Endothelial cell of hepatic sinusoid (primary cell): ENCODE results near the gene ZNF574.

Experiments
- in situ Hi-C: cut with HindIII; loops from 2 replicates; pipeline ENCODE4 v1.10.0; 2017; ENCODE audit warnings: low sequenced_read_pairs

The ZNF574 gene

DNA sequence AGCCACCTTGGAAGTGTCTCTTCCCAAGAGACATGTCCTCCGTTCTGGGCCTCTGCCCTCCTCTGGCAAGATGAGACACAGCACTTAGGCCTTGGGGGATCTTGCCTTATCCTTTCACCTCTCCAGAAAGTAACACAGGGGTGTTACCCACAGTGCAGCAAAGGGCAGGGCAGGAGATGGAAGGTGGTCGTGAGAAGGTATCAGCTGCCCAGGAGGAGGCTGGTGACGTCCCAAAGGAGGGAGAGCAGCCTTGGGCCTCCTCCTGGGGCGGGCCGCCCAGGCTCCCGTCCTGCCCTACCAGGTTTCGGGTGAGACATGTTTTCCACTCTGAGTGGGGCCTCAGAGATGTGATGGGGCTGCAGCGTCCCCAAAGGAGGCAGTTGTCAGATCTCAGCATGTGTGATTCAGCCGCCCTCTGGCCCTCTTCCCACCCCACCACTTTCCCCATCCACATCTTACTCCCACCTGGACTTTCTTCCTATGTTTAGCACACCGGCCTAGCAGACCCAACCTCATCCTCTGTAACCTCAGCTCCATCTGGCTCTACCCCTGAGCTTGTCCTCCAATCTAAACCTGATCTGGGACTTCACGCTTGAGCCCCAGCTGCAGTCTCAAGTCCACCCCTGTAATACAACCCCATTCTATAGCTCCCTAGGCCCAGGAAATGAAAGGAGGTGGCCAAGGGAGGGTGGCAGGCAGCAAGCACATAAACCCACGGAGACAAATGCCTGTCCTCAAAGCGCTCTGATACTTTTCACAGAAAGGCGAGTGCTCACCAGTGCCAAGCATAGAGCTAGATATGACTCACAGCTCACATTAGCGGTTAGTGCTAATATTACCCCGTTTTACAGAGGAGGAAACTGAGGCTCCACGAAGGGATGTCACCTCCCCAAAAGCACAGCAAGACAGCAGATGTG, 47.0 kb downstream of the ZNF574 start:
- in situ Hi-C loops: no loop called here

DNA sequence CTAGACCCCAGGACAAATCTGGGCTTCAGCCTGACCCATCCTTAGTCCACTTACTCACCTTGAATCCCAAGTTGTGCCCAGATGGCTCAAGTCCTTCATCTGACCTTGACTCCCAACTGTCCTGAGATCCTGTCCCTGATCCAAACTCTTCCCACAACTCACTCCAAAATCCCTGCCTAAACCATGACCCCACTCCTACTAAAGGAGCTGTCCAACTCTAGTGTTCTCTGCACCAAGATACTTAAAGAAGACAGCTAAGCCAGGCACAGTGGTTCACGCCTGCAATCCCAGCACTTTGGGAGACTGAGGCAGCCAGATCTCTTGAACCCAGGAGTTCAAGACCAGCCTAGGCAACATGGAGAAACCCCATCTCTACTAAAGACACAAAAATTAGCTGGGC, 47.8 kb downstream of the ZNF574 start:
- in situ Hi-C loops: no loop called here

DNA sequence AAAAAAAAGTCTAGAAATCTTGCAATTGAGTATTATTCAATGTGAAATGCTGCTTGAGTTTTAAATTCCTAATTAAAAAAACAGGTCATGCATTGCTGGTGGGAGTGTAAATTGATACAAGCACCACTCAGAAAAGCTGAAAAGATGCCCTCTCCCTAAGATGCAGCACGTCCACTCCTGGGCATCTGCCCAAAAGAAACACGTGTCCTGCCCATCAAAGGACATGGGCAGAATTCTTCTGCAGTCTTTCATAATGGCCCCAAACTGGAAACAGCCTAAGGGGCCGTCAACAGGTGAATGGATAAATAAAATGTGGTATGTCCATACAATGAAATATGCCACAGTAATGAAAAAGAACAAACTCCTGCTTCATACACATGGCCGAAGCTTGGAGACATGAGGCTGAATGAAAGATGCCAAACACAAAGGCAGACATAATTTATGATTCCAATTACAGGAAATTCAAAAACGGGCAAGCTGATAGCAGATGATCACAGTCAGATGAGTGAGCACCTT, 48.5 kb downstream of the ZNF574 start:
- in situ Hi-C loops: no loop called here

DNA sequence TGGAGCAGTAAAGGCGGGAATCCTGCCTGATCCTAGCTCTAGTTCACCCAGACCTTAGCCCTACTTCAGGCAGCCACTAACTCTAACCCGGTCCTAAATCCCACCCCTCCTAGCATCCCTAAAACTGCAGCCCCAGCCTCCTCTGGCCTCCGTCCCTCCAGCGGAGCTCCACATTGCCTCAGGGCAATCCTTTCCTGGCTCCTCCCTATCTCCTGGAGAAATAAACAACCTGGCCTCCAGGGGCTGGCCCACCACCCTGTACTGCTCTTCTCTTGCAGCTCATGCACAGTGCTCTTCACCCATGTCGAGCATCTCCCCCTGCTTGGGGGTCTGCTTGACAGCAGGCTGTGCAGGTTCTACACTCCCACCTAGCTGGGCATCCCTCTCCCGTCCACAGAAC, 49.6 kb downstream of the ZNF574 start:
- in situ Hi-C loops: loop anchor here (25.0 kb wide), 1 partner anchor 312 kb away; the partner anchor contains the start of genes CXCL17 and LIPE

DNA sequence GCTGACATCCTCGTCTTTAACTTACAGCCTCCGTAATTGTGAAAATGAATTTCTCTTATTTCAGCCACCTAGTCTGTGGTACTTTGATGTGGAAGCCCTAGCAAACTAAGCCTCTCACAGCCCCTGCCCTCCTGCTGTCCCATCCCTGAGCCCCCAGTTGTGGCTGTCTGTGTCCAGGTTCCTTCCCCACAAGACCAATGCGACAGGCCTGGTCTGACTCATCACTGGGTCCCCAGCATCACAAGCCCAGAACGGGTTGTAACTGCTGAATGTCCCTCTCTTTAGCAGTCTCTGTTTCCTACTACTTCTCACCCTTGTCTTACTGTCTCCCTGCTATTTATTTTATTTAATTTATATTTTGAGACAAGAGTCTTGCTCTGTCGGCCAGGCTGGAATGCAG, 50.6 kb downstream of the ZNF574 start:
- in situ Hi-C loops: loop anchor here (25.0 kb wide), 1 partner anchor 311 kb away; the partner anchor contains the start of genes CXCL17 and LIPE

DNA sequence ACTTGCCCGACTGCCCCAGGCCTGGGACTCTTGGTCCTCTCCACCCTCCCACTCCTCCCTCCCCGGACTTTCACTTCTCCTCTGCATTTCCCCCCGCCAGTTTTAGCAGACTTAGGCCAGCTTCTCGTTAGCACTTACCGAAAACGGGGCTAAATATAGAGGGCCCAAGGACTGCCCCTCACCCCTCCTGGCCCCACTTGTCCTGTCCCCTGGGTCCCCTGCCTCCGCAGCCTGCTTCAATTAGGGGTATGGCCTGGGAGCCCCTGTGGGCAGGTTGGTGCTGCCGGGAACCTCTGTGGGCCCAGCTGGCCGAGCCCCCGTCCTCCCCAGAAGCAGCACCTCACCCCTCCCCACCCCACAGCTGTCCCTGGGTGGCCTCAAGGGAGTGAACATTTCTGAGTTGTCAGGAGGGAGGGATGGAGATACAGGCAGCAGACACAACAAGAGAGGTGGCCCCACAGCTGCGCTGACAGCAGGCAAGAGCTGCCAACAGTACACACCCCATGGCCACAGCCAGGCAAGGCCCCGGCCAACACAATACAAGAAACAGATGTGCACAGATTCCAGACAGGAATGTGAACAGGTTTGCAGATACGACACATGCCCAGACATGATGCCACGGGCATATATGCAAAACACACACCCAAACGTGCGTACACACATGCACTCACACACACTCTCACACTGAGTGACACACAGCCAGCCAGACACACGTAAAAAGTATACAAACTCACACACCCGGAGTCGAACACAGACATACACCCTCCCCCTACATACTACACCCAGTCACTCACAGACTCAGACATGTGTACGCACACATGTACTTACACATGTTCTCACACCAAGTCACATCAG, 53.7 kb downstream of the ZNF574 start:
- in situ Hi-C loops: loop anchor here (25.0 kb wide), 1 partner anchor 308 kb away; the partner anchor contains the start of genes CXCL17 and LIPE

DNA sequence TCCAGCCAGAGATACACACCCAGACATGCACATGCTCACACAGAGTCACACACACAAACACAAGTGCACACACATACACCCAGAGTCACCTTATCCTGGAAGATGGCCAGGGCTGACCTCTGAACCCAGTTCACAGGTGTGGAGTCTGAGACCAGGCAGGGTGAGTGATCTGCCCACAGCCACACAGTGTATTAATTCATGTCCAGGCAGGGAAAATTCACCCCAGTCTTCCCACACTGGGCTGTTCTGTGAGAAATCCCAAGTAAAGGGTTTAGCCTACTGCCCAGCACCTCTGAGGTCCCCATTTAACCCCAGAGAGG, 54.2 kb downstream of the ZNF574 start:
- in situ Hi-C loops: loop anchor here (25.0 kb wide), 1 partner anchor 307 kb away; the partner anchor contains the start of genes CXCL17 and LIPE
